Left lung (tissue), 10 donors: ENCODE data around the gene BZW2. TPM values are rescaled to one million over a fixed set of nuclear protein-coding genes. Genes with fewer than 3 reads are reported as not detected.

Experiments
- ATAC-seq: fragments of 200-7000 bp; cut with Tn5 transposase; one replicate; pipeline ENCODE4 v1.9.1; 2020; ENCODE audit warnings: moderate library complexity
- DNase-seq, 4 donors: peaks; one replicate each; pipeline ENCODE4 v3.0.0-alpha.2; 2013 to 2020
- H3K27ac ChIP-seq, 2 donors: fragments of 200-600 bp; sonication (generic) in 1 of 2; one replicate each; pipeline versions ENCODE4 v1.5.0 to v1.8.0; 2020 to 2021
- H3K27me3 ChIP-seq, 2 donors: fragments of 200-600 bp; sonication (generic) in 1 of 2; one replicate each; pipeline versions ENCODE4 v1.5.0 to v1.8.0; 2020 to 2021
- H3K36me3 ChIP-seq, 2 donors: fragments of 200-600 bp; sonication (generic) in 1 of 2; one replicate each; pipeline versions ENCODE4 v1.5.0 to v1.8.0; 2020 to 2021
- H3K4me1 ChIP-seq, 2 donors: fragments of 200-600 bp; one replicate each; pipeline ENCODE4 v1.8.0; 2021
- H3K4me3 ChIP-seq, 2 donors: fragments of 200-600 bp; sonication (generic) in 1 of 2; one replicate each; pipeline versions ENCODE4 v1.5.0 to v1.8.0; 2020 to 2021; ENCODE audit warnings: mild to moderate bottlenecking in 1 of 2
- H3K9me3 ChIP-seq, 2 donors: fragments of 200-600 bp; sonication (generic) in 1 of 2; one replicate each; pipeline versions ENCODE4 v1.5.0 to v1.8.0; 2020 to 2021
- CTCF ChIP-seq, 2 donors: fragments of 200-600 bp; sonication (generic) in 1 of 2; IDR thresholded peaks; one replicate each; pipeline versions ENCODE4 v1.5.0 to v1.8.0; 2021; ENCODE audit warnings: antibody characterized with exemption in 2 of 2
- intact Hi-C, 2 donors: fragments of 100-400 bp; cut with DNase I; formaldehyde crosslinking; loops; one replicate each; pipeline versions ENCODE4 v1.11.2 to v1.14.2; 2022
- polyA plus RNA-seq, 6 donors: library from polyadenylated mRNA; unstranded; fragments of 120-200 nt; gene quantifications; one replicate each; pipeline ENCODE4 v1.2.1, GENCODE V29; 2013; ENCODE audit not compliant: insufficient read length in 6 of 6
- total RNA-seq, 2 donors: library from RNA; stranded (reverse); fragmentation: NEBNext Ultra II Directional; extraction: Animal tissue kit (Norgen Biotek cat#: 25700); gene quantifications; one replicate each; pipeline ENCODE4 v1.2.1, GENCODE V29; 2021
- donor health status: DM: no; HTN: yes; CAD: no.
- donor health status: DM: no; HTN: no; CAD: no.

The BZW2 gene
- total and polyA plus RNA-seq, 8 donors, result 39.7 to 88.9 (median 77.3) TPM

GRCh38 chr7:16647435-16647960 lies 1.5 kb downstream of the BZW2 start:
- no peak for ATAC-seq

GRCh38 chr7:16648551-16648950 lies 2.6 kb downstream of the BZW2 start:
- Histone ChIP-seq H3K9me3 (no peaks in the 10 kb centered on the region), H3K27me3 (no peaks in the 10 kb centered on the region), H3K4me1 (peaks cover 16 to 74% of the 10 kb centered on the region in 2 donors), H3K27ac (peak overlapping the region in 1 of 2 donors; percentile 33), H3K36me3 (no peaks in the 10 kb centered on the region), H3K4me3 (no peak overlapping the region)
- DNase-seq, result peak in 1 of 4 donors; percentile 40
- ATAC-seq, result no peak
- intact Hi-C loops, result no loop called here
- TF ChIP-seq CTCF (IDR thresholded peaks at IDR 0.05), result no peak

More at GRCh38 chr7:16647435-16647960, 1.5 kb downstream of the BZW2 start:
- TF ChIP-seq CTCF (IDR thresholded peaks at IDR 0.05), result no peak
- Histone ChIP-seq H3K9me3 (no peaks in the 10 kb centered on the region), H3K27ac (no peak overlapping the region), H3K36me3 (no peaks in the 10 kb centered on the region), H3K27me3 (no peaks in the 10 kb centered on the region), H3K4me3 (peak overlapping the region in 1 of 2 donors; percentile 78), H3K4me1 (peaks cover 17 to 66% of the 10 kb centered on the region in 2 donors)
- intact Hi-C loops, result no loop called here
- no peak for DNase-seq

GRCh38 chr7:16649196-16649595 lies 3.2 kb downstream of the BZW2 start:
- H3K9me3 ChIP-seq, result no peaks in the 10 kb centered on the region
- H3K36me3 ChIP-seq, result no peaks in the 10 kb centered on the region
- no peaks in the 10 kb centered on the region for H3K27me3 ChIP-seq
- peaks cover 10 to 71% of the 10 kb centered on the region in 2 donors for H3K4me1 ChIP-seq
- no peak overlapping the region for H3K4me3 ChIP-seq
- ATAC-seq, result no peak
- intact Hi-C loops, result no loop called here
- TF ChIP-seq CTCF (IDR thresholded peaks at IDR 0.05), result no peak
- peak overlapping the region in 1 of 2 donors; percentile 33 for H3K27ac ChIP-seq
- DNase-seq, result no peak

- DNase-seq (no peak), ATAC-seq (no peak)
- intact Hi-C loops, result no loop called here
- TF ChIP-seq CTCF (IDR thresholded peaks at IDR 0.05), result no peak
- Histone ChIP-seq H3K27ac (peak overlapping the region in 1 of 2 donors; percentile 33), H3K36me3 (no peaks in the 10 kb centered on the region), H3K4me3 (no peak overlapping the region), H3K27me3 (no peaks in the 10 kb centered on the region), H3K9me3 (no peaks in the 10 kb centered on the region), H3K4me1 (peaks cover 8 to 65% of the 10 kb centered on the region in 2 donors)
These were observed 4.3 kb downstream of the BZW2 start for GRCh38 chr7:16650266-16650665.

GRCh38 chr7:16651396-16652239 lies 5.6 kb downstream of the BZW2 start:
- TF ChIP-seq CTCF (IDR thresholded peaks at IDR 0.05), result no peak
- Histone ChIP-seq H3K4me3 (no peak overlapping the region), H3K4me1 (peaks cover 8 to 64% of the 10 kb centered on the region in 2 donors), H3K27me3 (no peaks in the 10 kb centered on the region), H3K36me3 (no peaks in the 10 kb centered on the region), H3K27ac (no peak overlapping the region), H3K9me3 (no peaks in the 10 kb centered on the region)
- DNase-seq, result no peak
- no peak for ATAC-seq
- intact Hi-C loops, result no loop called here
